Measurements from ENCODE around the gene TNFRSF19.

Gene TNFRSF19

DNA sequence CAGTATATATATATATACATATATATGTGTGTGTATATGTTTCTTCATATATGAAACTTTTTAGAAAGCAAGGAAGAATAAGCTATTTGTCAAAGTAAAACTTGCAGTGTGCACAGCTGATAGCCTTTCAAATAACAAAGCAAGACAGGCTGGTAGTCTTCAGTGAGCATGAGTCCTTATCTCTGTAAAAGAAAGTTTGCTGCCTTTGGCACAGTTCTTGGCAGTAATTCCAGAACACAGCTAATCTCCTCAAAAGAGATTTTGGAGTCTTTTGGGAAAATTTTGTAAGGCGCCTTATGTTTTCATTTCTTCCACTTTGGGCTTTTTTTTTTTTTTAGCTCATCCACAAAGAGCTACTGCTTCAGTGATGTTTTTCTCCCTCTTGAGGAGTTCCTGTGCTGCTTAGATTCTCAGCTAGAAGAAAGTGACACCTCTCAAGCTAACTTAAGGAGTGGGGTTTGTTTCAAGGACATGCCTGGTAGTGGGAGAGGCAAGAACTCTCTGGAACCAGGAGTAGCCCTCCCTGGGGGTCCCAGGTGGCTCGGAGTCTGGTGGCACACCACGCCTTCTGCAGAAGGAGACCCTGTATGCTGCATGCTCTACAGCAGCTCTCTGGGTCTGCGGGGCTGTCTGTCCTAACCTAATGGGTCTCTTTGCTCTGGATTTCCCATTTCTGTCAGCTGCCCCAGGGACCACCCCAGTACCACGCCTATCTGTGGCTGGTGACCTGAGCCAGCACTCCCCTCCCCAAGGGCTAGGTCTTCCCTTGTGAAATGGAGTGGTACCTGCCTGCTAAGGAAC, 58.8 kb downstream of the TNFRSF19 start:
- TF ChIP-seq CTCF (IDR thresholded peaks at IDR 0.05; ENCODE audit: insufficient read depth, low read depth, low read length, missing control alignments): no peak
- no peak overlapping the region for H3K4me3 ChIP-seq (ENCODE audit: low read depth, low read length)
- no peak for DNase-seq (ENCODE audit: low read depth)

GRCh38 chr13:23629566-23630272, 59.5 kb downstream of the TNFRSF19 start:
- no peak overlapping the region for H3K4me3 ChIP-seq (ENCODE audit: low read depth, low read length)
- no peak for TF ChIP-seq CTCF (IDR thresholded peaks at IDR 0.05; ENCODE audit: insufficient read depth, low read depth, low read length, missing control alignments)
- no peak for DNase-seq (ENCODE audit: low read depth)

GRCh38 chr13:23630349-23631093, 60.3 kb downstream of the TNFRSF19 start:
- no peak for TF ChIP-seq CTCF (IDR thresholded peaks at IDR 0.05; ENCODE audit: insufficient read depth, low read depth, low read length, missing control alignments)
- no peak overlapping the region for H3K4me3 ChIP-seq (ENCODE audit: low read depth, low read length)
- DNase-seq (ENCODE audit: low read depth): no peak

- TF ChIP-seq CTCF (IDR thresholded peaks at IDR 0.05; ENCODE audit: insufficient read depth, low read depth, low read length, missing control alignments): no peak
- no peak for DNase-seq (ENCODE audit: low read depth)
- H3K4me3 ChIP-seq (ENCODE audit: low read depth, low read length): no peak overlapping the region
Measured at GRCh38 chr13:23631311-23632047, 61.3 kb downstream of the TNFRSF19 start.

DNA sequence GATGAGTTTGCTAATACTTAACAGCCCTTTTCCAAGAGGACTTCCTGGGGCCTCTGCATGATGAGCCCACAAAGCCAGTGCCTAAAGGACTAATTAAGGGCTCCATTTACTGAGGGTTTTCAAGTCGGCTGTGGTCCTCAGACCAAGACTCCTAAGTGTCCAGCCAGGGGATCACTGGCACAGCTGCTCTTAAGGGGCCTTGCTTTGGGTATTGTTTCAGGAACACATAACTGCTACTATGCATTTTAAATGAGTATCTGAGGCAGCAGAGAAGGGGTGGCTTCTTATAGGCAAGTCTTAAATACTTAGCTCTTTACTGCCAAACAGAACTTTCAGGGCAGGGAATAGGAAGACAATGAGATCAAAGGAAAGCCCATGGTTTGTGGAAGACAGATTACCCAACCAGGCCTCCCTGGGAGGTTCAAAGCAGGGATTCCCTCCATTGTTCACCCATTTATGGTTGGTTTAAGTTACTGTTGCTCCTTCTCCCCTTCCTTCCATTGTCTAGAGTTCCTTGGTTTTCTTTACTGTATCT, 61.9 kb downstream of the TNFRSF19 start:
- DNase-seq (ENCODE audit: low read depth): no peak
- no peak for TF ChIP-seq CTCF (IDR thresholded peaks at IDR 0.05; ENCODE audit: insufficient read depth, low read depth, low read length, missing control alignments)
- H3K4me3 ChIP-seq (ENCODE audit: low read depth, low read length): no peak overlapping the region

DNA sequence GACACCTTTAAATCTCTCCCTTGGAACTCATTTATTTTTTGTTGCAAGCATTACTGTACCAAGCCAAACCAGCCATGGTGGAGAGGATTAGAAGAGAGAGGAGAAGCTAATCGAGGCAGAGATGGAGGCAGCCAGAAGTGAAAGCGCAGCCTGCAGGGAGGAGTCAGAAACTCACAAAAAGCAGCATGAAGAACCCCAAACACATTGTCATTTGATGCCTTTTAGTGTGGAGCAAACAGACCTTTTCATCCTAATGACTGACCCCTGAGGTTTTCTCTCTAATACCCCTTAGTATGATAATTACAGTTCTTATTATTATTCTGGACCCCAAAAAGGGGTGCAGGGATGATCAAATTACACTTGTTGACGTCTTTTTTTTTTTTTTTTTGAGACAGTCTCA, 62.5 kb downstream of the TNFRSF19 start:
- H3K4me3 ChIP-seq (ENCODE audit: low read depth, low read length): no peak overlapping the region
- TF ChIP-seq CTCF (IDR thresholded peaks at IDR 0.05; ENCODE audit: insufficient read depth, low read depth, low read length, missing control alignments): no peak
- no peak for DNase-seq (ENCODE audit: low read depth)

Measured in GM12865 (cell line).